WERI-Rb-1 (cell line): ENCODE measurements around the gene C9orf78.

ENCODE experiments used
- DNase-seq: peaks from one replicate; pipeline ENCODE4 v3.0.0-alpha.2; 2020
- H3K27ac ChIP-seq: fragments of 250-450 bp; sonication (Bioruptor Pico); 2 replicates; pipeline ENCODE4 v1.5.1; 2020; ENCODE audit warnings: mild to moderate bottlenecking, moderate library complexity
- H3K27me3 ChIP-seq: fragments of 250-450 bp; sonication (Bioruptor Pico); 2 replicates; pipeline ENCODE4 v1.5.1; 2021; ENCODE audit warnings: mild to moderate bottlenecking, low read depth, moderate library complexity; ENCODE audit not compliant: insufficient read depth, severe bottlenecking
- H3K36me3 ChIP-seq: fragments of 250-450 bp; sonication (Bioruptor Pico); 2 replicates; pipeline ENCODE4 v1.5.1; 2020; ENCODE audit warnings: mild to moderate bottlenecking, moderate library complexity
- H3K4me3 ChIP-seq: 2 replicates; pipeline ENCODE4 v1.5.1; 2011; ENCODE audit warnings: low read depth, mild to moderate bottlenecking, control low read depth, low read length
- H3K9me3 ChIP-seq: fragments of 250-450 bp; sonication (Bioruptor Pico); 2 replicates; pipeline ENCODE4 v1.5.1; 2021; ENCODE audit warnings: mild to moderate bottlenecking, moderate library complexity; ENCODE audit not compliant: severe bottlenecking
- CTCF ChIP-seq: IDR thresholded peaks from 2 replicates; pipeline ENCODE4 v1.5.1; 2011; ENCODE audit warnings: low read depth, mild to moderate bottlenecking, control low read depth, inconsistent platforms, low read length

C9orf78 gene

GRCh38 chr9:129840034-129840433 is 5.0 kb upstream of the C9orf78 start:
- no peak for DNase-seq
- H3K4me3 ChIP-seq = no peak overlapping the region
- H3K9me3 ChIP-seq = no peaks in the 10 kb centered on the region
- H3K27me3 ChIP-seq = no peaks in the 10 kb centered on the region
- H3K27ac ChIP-seq = no peak overlapping the region
- peaks cover 4% of the 10 kb centered on the region for H3K36me3 ChIP-seq
- no peak for TF ChIP-seq CTCF

GRCh38 chr9:129839324-129840023 is 4.4 kb upstream of the C9orf78 start:
- no peaks in the 10 kb centered on the region for H3K27me3 ChIP-seq
- peaks cover 7% of the 10 kb centered on the region for H3K36me3 ChIP-seq
- no peak for DNase-seq
- no peak overlapping the region for H3K4me3 ChIP-seq
- no peaks in the 10 kb centered on the region for H3K9me3 ChIP-seq
- H3K27ac ChIP-seq = no peak overlapping the region
- TF ChIP-seq CTCF = no peak

- Histone ChIP-seq H3K9me3 (no peaks in the 10 kb centered on the region), H3K36me3 (peaks cover 7% of the 10 kb centered on the region), H3K27ac (no peak overlapping the region), H3K27me3 (no peaks in the 10 kb centered on the region), H3K4me3 (no peak overlapping the region)
- no peak for TF ChIP-seq CTCF
- no peak for DNase-seq
Observed at GRCh38 chr9:129838707-129839259, 3.7 kb upstream of the C9orf78 start.

- H3K4me3 ChIP-seq = peak overlapping the region; percentile 97
- H3K9me3 ChIP-seq = no peaks in the 10 kb centered on the region
- H3K36me3 ChIP-seq = peaks cover 26% of the 10 kb centered on the region
- no peak for DNase-seq
- H3K27ac ChIP-seq = no peak overlapping the region
- TF ChIP-seq CTCF = no peak
- H3K27me3 ChIP-seq = no peaks in the 10 kb centered on the region
Observed at GRCh38 chr9:129836311-129837007, 1.4 kb upstream of the C9orf78 start.

GRCh38 chr9:129835860-129836223 is 767 bp upstream of the C9orf78 start:
- Histone ChIP-seq H3K36me3 (peaks cover 33% of the 10 kb centered on the region), H3K27ac (peak overlapping the region; percentile 76), H3K27me3 (no peaks in the 10 kb centered on the region), H3K9me3 (no peaks in the 10 kb centered on the region), H3K4me3 (peak overlapping the region; percentile 97)
- no peak for TF ChIP-seq CTCF
- no peak for DNase-seq
